Type B pancreatic cell (in vitro differentiated cells): ENCODE measurements around the gene DYNC2I2. TPM values are rescaled to one million over a fixed set of nuclear protein-coding genes. Genes with fewer than 3 reads are reported as not detected.

Experiments
- DNase-seq: peaks from one replicate; pipeline ENCODE4 v3.0.0; 2021; ENCODE audit warnings: mixed read lengths; ENCODE audit not compliant: unreplicated experiment; ENCODE audit errors: extremely low spot score
- H3K27ac Mint-ChIP-seq: 2 replicates; pipeline ENCODE4 v1.8.0; 2021; ENCODE audit warnings: mild to moderate bottlenecking, mixed read lengths
- H3K27me3 Mint-ChIP-seq: 2 replicates; pipeline ENCODE4 v1.8.0; 2021; ENCODE audit warnings: mixed read lengths
- H3K36me3 Mint-ChIP-seq: 2 replicates; pipeline ENCODE4 v1.8.0; 2021; ENCODE audit warnings: mixed read lengths
- H3K4me1 Mint-ChIP-seq: one replicate; pipeline ENCODE4 v1.8.0; 2021; ENCODE audit warnings: mixed read lengths; ENCODE audit not compliant: unreplicated experiment
- H3K4me3 Mint-ChIP-seq: 2 replicates; pipeline ENCODE4 v1.8.0; 2021; ENCODE audit warnings: mild to moderate bottlenecking, mixed read lengths
- H3K9me3 Mint-ChIP-seq: 2 replicates; pipeline ENCODE4 v1.8.0; 2021; ENCODE audit warnings: mixed read lengths
- CTCF ChIP-seq: fragments of 200-600 bp; sonication (generic); conservative IDR thresholded peaks from 2 replicates; pipeline ENCODE4 v1.5.0; 2021; ENCODE audit warnings: antibody characterized with exemption, mild to moderate bottlenecking
- total RNA-seq: library from RNA; stranded (reverse); gene quantifications from 2 replicates; pipeline ENCODE4 v1.2.1, GENCODE V29; 2021; ENCODE audit warnings: low replicate concordance

Gene DYNC2I2
- total RNA-seq, 1 donor from 2014 or later: 70.6 TPM

DNA sequence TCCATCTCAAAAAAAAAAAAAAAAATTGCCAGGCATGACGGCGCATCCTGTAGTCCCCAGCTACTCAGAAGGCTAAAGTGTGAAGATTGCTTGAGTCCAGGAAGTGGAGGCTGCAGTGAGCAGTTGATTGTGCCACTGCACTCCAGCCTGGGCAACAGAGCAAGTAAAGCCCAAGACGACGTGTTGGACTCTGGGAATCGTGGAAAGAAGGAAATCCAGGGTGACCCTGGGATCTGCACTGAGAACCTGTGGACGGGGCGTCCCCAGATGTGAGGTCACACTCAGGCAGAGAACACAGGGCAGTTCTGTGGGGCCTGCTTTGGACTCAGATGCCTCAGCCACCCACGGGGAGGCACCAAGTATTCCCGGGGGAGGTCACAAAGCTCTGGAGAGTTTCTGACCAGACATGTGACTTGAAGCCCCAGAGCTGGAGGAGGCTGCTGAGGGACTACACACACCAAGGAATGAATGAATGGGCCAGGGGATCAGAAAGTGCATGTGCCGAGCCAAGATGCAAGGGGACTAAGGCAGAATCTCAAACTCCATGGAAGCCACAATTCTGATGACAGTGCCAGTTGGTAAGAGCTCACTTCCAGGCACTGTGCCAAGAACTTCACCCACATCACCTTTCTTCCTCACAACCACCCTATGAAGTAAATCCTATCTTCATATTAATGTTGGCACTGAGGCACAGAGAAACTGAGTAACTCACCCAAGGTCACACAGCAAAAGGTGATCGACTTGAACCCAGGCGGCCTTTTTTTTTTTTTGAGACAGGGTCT lies 12.9 kb downstream of the DYNC2I2 start:
- Mint-ChIP-seq H3K4me1 (peaks cover 9% of the 10 kb centered on the region), H3K4me3 (no peak overlapping the region), H3K9me3 (no peaks in the 10 kb centered on the region), H3K36me3 (peaks cover 3% of the 10 kb centered on the region), H3K27me3 (no peaks in the 10 kb centered on the region), H3K27ac (no peak overlapping the region)
- no peak for DNase-seq
- no peak for TF ChIP-seq CTCF

GRCh38 chr9:128642675-128643245 lies 13.9 kb downstream of the DYNC2I2 start:
- no peak for TF ChIP-seq CTCF
- Mint-ChIP-seq H3K36me3 (peaks cover 3% of the 10 kb centered on the region), H3K9me3 (no peaks in the 10 kb centered on the region), H3K4me1 (peaks cover 9% of the 10 kb centered on the region), H3K4me3 (no peak overlapping the region), H3K27ac (peak overlapping the region; percentile 67), H3K27me3 (no peaks in the 10 kb centered on the region)
- no peak for DNase-seq

- Mint-ChIP-seq H3K27me3 (no peaks in the 10 kb centered on the region), H3K27ac (no peak overlapping the region), H3K36me3 (peaks cover 3% of the 10 kb centered on the region), H3K4me3 (no peak overlapping the region), H3K4me1 (peaks cover 9% of the 10 kb centered on the region), H3K9me3 (no peaks in the 10 kb centered on the region)
- TF ChIP-seq CTCF: no peak
- DNase-seq: no peak
Observed at GRCh38 chr9:128640603-128641002, 16.0 kb downstream of the DYNC2I2 start.

DNA sequence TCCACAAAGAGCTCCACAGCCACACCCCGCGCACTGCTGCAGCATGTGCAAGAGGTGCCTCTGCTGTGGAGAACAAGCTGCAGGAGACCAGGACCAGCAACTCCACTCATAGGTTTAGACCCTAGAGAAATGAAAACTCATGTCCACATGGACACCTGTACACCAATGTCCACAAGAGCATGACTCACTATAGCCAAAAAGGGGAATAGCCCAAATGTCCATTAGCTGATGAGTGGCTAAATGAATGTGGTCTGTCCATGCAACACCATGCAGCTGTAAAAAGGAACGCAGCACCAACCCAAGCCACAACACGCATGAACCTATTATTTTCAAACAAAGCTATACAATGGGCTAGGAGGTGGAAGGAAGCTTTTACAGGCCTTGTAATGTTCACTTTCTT lies 18.1 kb downstream of the DYNC2I2 start:
- peaks cover 4% of the 10 kb centered on the region for H3K4me1 Mint-ChIP-seq
- no peak for DNase-seq
- no peaks in the 10 kb centered on the region for H3K9me3 Mint-ChIP-seq
- no peak for TF ChIP-seq CTCF
- H3K36me3 Mint-ChIP-seq: peaks cover 3% of the 10 kb centered on the region
- H3K27ac Mint-ChIP-seq: peak overlapping the region; percentile 28
- H3K4me3 Mint-ChIP-seq: no peak overlapping the region
- no peaks in the 10 kb centered on the region for H3K27me3 Mint-ChIP-seq

DNA sequence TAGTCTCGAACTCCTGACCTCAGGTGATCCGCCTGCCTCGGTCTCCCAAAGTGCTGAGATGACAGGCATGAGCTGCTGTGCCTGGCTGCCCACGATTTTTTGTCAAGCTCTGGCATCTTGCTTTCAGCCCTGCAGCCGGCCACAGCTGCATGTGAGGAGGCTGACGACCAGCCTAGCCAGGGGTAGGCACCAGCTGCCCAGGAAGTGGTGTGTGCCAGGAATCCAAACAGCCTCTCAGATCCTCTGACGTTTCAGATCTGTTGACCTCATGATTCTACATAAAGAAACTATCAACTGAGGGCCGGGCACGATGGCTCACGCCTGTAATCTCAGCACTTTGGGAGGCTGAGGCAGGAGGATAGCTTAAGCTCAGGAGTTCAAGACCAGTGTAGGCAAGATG lies 19.0 kb downstream of the DYNC2I2 start:
- Mint-ChIP-seq H3K27me3 (no peaks in the 10 kb centered on the region), H3K36me3 (peaks cover under 1% of the 10 kb centered on the region), H3K27ac (no peak overlapping the region), H3K9me3 (no peaks in the 10 kb centered on the region), H3K4me1 (peaks cover 1% of the 10 kb centered on the region), H3K4me3 (no peak overlapping the region)
- TF ChIP-seq CTCF: no peak
- no peak for DNase-seq
